Progenitor cell of endocrine pancreas (in vitro differentiated cells): Measurements from ENCODE around the gene FCHSD2. TPM values are rescaled to one million over a fixed set of nuclear protein-coding genes. Genes with fewer than 3 reads are reported as not detected.
"Not testable (repeated sequence)": the region's sequence is repeated elsewhere in the genome, so short reads cannot be mapped to it uniquely, and the experiment has no call there.

Source experiments
- DNase-seq: peaks from one replicate; pipeline ENCODE4 v3.0.0; 2021; ENCODE audit warnings: low spot score; ENCODE audit not compliant: unreplicated experiment
- H3K27ac Mint-ChIP-seq: 2 replicates; pipeline ENCODE4 v1.8.0; 2021; ENCODE audit warnings: mild to moderate bottlenecking, moderate library complexity, mixed read lengths
- H3K27me3 Mint-ChIP-seq: 2 replicates; pipeline ENCODE4 v1.8.0; 2021; ENCODE audit warnings: mixed read lengths
- H3K36me3 Mint-ChIP-seq: 2 replicates; pipeline ENCODE4 v1.8.0; 2022; ENCODE audit warnings: mixed read lengths; ENCODE audit not compliant: insufficient read depth
- H3K4me1 Mint-ChIP-seq: 2 replicates; pipeline ENCODE4 v1.8.0; 2021; ENCODE audit warnings: low read depth, mixed read lengths
- H3K4me3 Mint-ChIP-seq: 2 replicates; pipeline ENCODE4 v1.8.0; 2021; ENCODE audit warnings: low read depth, mild to moderate bottlenecking, moderate library complexity, mixed read lengths
- H3K9me3 Mint-ChIP-seq: 2 replicates; pipeline ENCODE4 v1.8.0; 2021; ENCODE audit warnings: low read depth, mixed read lengths
- total RNA-seq: library from RNA; stranded (reverse); gene quantifications from 2 replicates; pipeline ENCODE4 v1.2.1, GENCODE V29; 2021
- TF ChIP-seq, protein P1 (sequence below): fragments of 200-600 bp; sonication (generic); IDR thresholded peaks from one replicate; pipeline ENCODE4 v1.5.0; 2021; ENCODE audit warnings: antibody characterized with exemption, mild to moderate bottlenecking; ENCODE audit not compliant: unreplicated experiment

FCHSD2 gene
- total RNA-seq, 1 donor from 2014 or later, result 35.4 TPM

DNA sequence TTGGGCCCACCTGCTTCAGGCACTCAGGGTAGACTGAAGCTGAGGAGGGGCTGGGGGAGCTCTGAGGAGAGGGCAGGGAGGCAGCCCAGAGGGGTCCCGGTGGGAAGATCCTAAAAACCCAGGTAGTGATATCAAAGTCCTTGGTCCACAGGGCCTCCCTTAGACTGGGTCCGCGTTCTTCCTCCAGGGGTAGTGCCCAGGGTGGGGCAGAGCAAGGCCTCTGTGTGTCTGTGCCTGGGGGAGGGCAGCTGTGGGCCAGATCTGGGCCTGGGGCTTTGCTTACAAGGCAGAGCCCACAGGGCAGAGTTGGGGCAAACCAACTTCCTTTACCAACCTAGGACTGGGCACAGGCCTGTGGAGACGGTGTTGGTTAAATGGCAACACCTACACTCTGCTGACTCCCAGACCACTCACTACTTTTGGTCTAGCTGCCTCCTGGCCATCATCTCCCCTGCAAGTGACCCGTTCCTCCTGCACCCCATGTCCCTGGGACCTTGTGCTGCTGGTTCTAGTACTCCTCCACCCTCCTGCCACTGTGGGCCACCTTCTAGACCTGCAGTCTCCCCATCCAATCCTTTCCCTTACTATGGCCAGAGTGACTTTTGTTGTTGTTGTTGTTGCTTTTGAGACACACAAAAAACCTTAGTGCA lies 312.1 kb downstream of the FCHSD2 start:
- Mint-ChIP-seq H3K27me3 (no peaks in the 10 kb centered on the region), H3K27ac (peak overlapping the region; percentile 69), H3K9me3 (no peaks in the 10 kb centered on the region), H3K4me3 (no peak overlapping the region), H3K36me3 (peaks cover 1% of the 10 kb centered on the region), H3K4me1 (peaks cover 2% of the 10 kb centered on the region)
- TF ChIP-seq, protein P1, sequence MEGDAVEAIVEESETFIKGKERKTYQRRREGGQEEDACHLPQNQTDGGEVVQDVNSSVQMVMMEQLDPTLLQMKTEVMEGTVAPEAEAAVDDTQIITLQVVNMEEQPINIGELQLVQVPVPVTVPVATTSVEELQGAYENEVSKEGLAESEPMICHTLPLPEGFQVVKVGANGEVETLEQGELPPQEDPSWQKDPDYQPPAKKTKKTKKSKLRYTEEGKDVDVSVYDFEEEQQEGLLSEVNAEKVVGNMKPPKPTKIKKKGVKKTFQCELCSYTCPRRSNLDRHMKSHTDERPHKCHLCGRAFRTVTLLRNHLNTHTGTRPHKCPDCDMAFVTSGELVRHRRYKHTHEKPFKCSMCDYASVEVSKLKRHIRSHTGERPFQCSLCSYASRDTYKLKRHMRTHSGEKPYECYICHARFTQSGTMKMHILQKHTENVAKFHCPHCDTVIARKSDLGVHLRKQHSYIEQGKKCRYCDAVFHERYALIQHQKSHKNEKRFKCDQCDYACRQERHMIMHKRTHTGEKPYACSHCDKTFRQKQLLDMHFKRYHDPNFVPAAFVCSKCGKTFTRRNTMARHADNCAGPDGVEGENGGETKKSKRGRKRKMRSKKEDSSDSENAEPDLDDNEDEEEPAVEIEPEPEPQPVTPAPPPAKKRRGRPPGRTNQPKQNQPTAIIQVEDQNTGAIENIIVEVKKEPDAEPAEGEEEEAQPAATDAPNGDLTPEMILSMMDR, result no peak
- no peak for DNase-seq

DNA sequence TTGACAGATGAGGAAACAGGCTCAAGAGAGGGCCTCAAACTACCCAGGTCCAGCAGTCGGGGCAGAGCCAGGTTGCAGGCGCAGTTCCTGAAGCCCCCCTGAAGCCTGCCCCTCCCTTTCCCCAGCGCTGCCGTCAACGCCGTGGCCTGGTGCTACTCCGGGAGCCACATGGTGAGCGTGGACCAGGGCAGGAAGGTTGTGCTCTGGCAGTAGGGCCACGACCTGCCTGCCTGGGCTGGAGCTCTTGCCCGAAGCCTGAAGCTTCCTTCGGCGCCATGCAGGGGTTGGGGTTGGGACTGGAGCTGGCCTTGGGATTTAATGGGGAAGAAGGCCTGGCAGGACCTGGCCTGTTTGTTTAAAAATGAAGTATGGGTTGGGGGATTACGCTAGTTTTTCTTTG lies 312.9 kb downstream of the FCHSD2 start:
- H3K4me3 Mint-ChIP-seq, result no peak overlapping the region
- H3K27ac Mint-ChIP-seq, result no peak overlapping the region

DNA sequence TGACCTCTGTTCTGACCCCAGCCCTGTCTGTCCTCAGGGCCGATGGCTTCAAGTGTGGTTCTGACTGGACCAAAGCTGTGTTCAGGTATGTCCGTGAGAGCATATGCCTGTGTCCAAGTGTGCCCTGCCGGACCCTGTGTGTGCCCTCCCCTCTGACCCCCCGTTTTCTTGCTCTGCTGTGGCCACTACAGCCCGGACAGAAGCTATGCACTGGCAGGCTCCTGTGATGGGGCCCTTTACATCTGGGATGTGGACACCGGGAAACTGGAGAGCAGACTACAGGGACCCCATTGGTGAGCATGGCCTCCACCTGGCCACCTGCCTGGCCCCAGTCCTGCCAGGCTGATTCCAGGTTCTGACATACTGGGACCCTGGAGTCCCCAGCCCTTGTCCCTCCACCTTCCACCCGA lies 313.4 kb downstream of the FCHSD2 start:
- Mint-ChIP-seq H3K4me1 (peaks cover 2% of the 10 kb centered on the region), H3K27ac (peak overlapping the region; percentile 62), H3K4me3 (no peak overlapping the region), H3K36me3 (peaks cover 1% of the 10 kb centered on the region), H3K27me3 (peaks cover 2% of the 10 kb centered on the region), H3K9me3 (no peaks in the 10 kb centered on the region)
- DNase-seq, result no peak
- TF ChIP-seq, protein P1, result no peak

More for the DNA sequence above, 312.9 kb downstream of the FCHSD2 start:
- Mint-ChIP-seq H3K9me3 (no peaks in the 10 kb centered on the region), H3K36me3 (peaks cover 1% of the 10 kb centered on the region), H3K4me1 (peaks cover 2% of the 10 kb centered on the region), H3K27me3 (peaks cover 2% of the 10 kb centered on the region)
- TF ChIP-seq, protein P1, result no peak
- no peak for DNase-seq

DNA sequence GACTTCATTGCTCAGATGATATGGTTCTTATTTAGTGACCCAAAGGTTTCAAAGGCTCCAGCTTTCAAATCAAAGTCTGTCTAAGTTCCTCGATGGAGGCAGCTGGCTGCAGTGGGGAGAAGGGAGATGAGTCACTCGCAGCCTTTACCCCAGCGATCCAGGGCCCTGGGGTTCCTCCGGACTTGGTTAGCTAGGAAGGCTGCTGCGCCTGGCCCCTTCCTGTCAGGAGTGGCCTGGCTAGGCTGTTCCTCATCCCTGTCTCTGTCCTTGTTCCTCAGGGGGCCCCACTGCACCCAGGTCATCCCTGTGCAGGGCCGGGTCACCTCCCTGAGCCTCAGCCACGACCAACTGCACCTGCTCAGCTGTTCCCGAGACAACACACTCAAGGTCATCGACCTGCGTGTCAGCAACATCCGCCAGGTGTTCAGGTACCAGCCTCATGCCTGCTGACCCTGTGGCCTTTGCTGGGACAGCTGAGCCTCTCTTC lies 314.0 kb downstream of the FCHSD2 start:
- Mint-ChIP-seq H3K4me3 (no peak overlapping the region), H3K27me3 (peaks cover 2% of the 10 kb centered on the region), H3K9me3 (no peaks in the 10 kb centered on the region), H3K36me3 (peaks cover 1% of the 10 kb centered on the region), H3K4me1 (peaks cover 2% of the 10 kb centered on the region), H3K27ac (peak overlapping the region; percentile 62)
- no peak for DNase-seq
- TF ChIP-seq, protein P1, result no peak

DNA sequence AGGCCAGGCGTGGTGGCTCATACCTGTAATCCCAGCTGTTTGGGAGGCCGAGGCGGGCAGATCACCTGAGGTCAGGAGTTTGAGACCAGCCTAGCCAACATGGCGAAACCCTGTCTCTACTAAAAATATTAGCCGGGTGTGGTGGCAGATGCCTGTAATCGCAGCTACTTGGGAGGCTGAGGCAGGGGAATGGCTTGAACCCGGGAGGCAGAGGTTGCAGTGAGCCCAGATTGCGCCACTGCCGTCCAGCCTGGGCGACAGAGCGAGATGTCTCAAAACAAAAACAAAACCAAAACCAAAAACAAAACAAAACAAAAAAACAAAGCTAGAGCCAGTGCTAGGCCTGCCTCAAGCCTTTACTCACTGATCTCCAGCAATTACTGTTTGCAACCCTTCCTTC lies 314.5 kb downstream of the FCHSD2 start:
- not testable (repeated sequence) for H3K4me1 Mint-ChIP-seq, H3K9me3 Mint-ChIP-seq, DNase-seq, H3K27me3 Mint-ChIP-seq, H3K4me3 Mint-ChIP-seq, H3K36me3 Mint-ChIP-seq, H3K27ac Mint-ChIP-seq

DNA sequence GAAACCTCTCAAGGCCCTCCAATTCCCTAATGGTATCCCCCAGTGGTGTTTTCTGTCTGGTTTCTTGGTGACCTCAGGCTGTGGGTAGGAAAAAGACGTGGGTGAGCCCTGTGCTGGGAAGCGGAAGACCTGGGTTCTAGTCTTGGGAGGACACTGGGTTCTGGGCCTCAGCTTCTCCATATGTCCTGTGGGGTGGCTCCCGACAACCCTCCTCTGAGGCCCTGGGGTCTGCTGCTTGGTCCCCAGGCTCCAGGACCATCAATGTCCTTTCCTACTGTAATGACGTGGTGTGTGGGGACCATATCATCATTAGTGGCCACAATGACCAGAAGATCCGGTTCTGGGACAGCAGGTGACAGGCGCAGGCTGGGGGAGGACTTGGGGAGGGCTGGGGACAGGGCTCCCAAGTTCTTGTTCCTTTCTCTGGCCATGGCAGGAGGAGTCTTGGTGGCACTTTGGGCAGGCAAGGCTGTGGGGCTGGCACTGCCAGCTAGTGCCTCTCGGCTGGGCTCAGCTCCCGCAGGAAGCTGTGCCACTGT lies 315.1 kb downstream of the FCHSD2 start:
- H3K36me3 Mint-ChIP-seq, result peaks cover 1% of the 10 kb centered on the region
- H3K27ac Mint-ChIP-seq, result no peak overlapping the region
- TF ChIP-seq, protein P1, result no peak
- H3K27me3 Mint-ChIP-seq, result peaks cover 2% of the 10 kb centered on the region
- no peak overlapping the region for H3K4me3 Mint-ChIP-seq
- H3K4me1 Mint-ChIP-seq, result peaks cover 2% of the 10 kb centered on the region
- H3K9me3 Mint-ChIP-seq, result no peaks in the 10 kb centered on the region
- no peak for DNase-seq
